OCI-LY3 (cell line): Measurements from ENCODE around the gene PAF1.

Experiments
- H2AFZ ChIP-seq: fragments of 200-600, 300-600 bp; shearing (Covaris generic); 2 replicates; pipeline ENCODE4 v1.6.0; 2014; ENCODE audit warnings: antibody characterized with exemption, low read depth, low read length
- H3K27ac ChIP-seq: fragments of 200-600, 300-600 bp; sonication (generic); 2 replicates; pipeline ENCODE4 v1.5.1; 2014; ENCODE audit warnings: mild to moderate bottlenecking, low read length, moderate library complexity, mixed read lengths
- H3K27me3 ChIP-seq: fragments of 200-600, 300-600 bp; sonication (generic); 2 replicates; pipeline ENCODE4 v1.6.1; 2014; ENCODE audit warnings: low read depth, low read length, mixed read lengths
- H3K36me3 ChIP-seq: fragments of 200-600, 300-600 bp; sonication (generic); replicated peaks from 2 replicates; pipeline ENCODE3; 2014; ENCODE audit warnings: low read depth, low read length, mixed read lengths
- H3K4me1 ChIP-seq: fragments of 300-600, 200-600 bp; sonication (generic); 2 replicates; pipeline ENCODE4 v1.6.1; 2014; ENCODE audit warnings: low read length, mixed read lengths
- H3K4me2 ChIP-seq: fragments of 200-600, 300-600 bp; sonication (generic); 2 replicates; pipeline ENCODE4 v1.6.1; 2014; ENCODE audit warnings: low read length, mixed read lengths
- H3K4me3 ChIP-seq: fragments of 300-600, 200-600 bp; sonication (generic); 2 replicates; pipeline ENCODE4 v1.5.1; 2014; ENCODE audit warnings: antibody characterized with exemption, mild to moderate bottlenecking, low read length, moderate library complexity
- H3K79me2 ChIP-seq: fragments of 300-600, 200-600 bp; shearing (Covaris generic); 2 replicates; pipeline ENCODE4 v1.6.1; 2014; ENCODE audit warnings: mild to moderate bottlenecking, low read length, mixed read lengths
- H3K9ac ChIP-seq: fragments of 300-600, 200-600 bp; shearing (Covaris generic); 2 replicates; pipeline ENCODE4 v1.6.0; 2014; ENCODE audit warnings: mild to moderate bottlenecking, low read length, moderate library complexity
- H3K9me3 ChIP-seq: fragments of 200-600, 300-600 bp; shearing (Covaris generic); 2 replicates; pipeline ENCODE4 v1.6.1; 2014; ENCODE audit warnings: low read length, mixed read lengths; ENCODE audit not compliant: insufficient read depth
- H4K20me1 ChIP-seq: fragments of 200-600, 300-600 bp; sonication (generic); 2 replicates; pipeline ENCODE4 v1.6.1; 2016; ENCODE audit warnings: low read length, mixed read lengths; ENCODE audit not compliant: insufficient read depth
- CTCF ChIP-seq: fragments of 200-600, 300-600 bp; sonication (generic); IDR thresholded peaks from 2 replicates; pipeline ENCODE4 v1.5.1; 2014; ENCODE audit warnings: antibody characterized with exemption, low read length, low read depth
- EZH2phosphoT487 ChIP-seq: fragments of 200-600 bp; shearing (Covaris generic); IDR thresholded peaks from 2 replicates; pipeline ENCODE4 v1.6.1; 2018; ENCODE audit warnings: antibody characterized with exemption, mixed run types, low read depth

Gene PAF1

GRCh38 chr19:39375929-39376328 lies 15.0 kb downstream of the PAF1 start:
- Histone ChIP-seq H3K9ac (no peak overlapping the region), H3K4me2 (no peak overlapping the region), H3K4me3 (no peak overlapping the region), H3K27ac (no peak overlapping the region), H2AFZ (no peak overlapping the region), H3K79me2 (no peaks in the 10 kb centered on the region), H4K20me1 (0 out of 2 replicates have a peak, but pooled peaks cover 4% of the 10 kb centered on the region), H3K36me3 (peaks cover 76% of the 10 kb centered on the region), H3K9me3 (no peaks in the 10 kb centered on the region), H3K27me3 (no peaks in the 10 kb centered on the region), H3K4me1 (peaks cover 7% of the 10 kb centered on the region; the same call in 1 of the 2 replicates)
- TF ChIP-seq EZH2phosphoT487 (no peak), CTCF (no peak)

GRCh38 chr19:39372941-39373340 lies 18.0 kb downstream of the PAF1 start:
- peaks cover 71% of the 10 kb centered on the region for H3K36me3 ChIP-seq
- no peaks in the 10 kb centered on the region for H3K27me3 ChIP-seq
- peaks cover 2% of the 10 kb centered on the region; the same call in 1 of the 2 replicates for H3K4me1 ChIP-seq
- H3K9ac ChIP-seq: no peak overlapping the region
- H3K4me2 ChIP-seq: no peak overlapping the region
- TF ChIP-seq EZH2phosphoT487: no peak
- TF ChIP-seq CTCF: no peak
- H3K4me3 ChIP-seq: no peak overlapping the region
- no peak overlapping the region for H3K27ac ChIP-seq
- peaks cover 8% of the 10 kb centered on the region; the same call in 1 of the 2 replicates for H4K20me1 ChIP-seq
- H3K9me3 ChIP-seq: no peaks in the 10 kb centered on the region
- H3K79me2 ChIP-seq: no peaks in the 10 kb centered on the region
- H2AFZ ChIP-seq: no peak overlapping the region

GRCh38 chr19:39372047-39372802 lies 18.7 kb downstream of the PAF1 start:
- TF ChIP-seq EZH2phosphoT487: no peak
- no peak for TF ChIP-seq CTCF
- Histone ChIP-seq H3K9me3 (no peaks in the 10 kb centered on the region), H3K9ac (no peak overlapping the region), H4K20me1 (peaks cover 8% of the 10 kb centered on the region; the same call in 1 of the 2 replicates), H3K27ac (no peak overlapping the region), H3K4me1 (no peaks in the 10 kb centered on the region), H3K79me2 (no peaks in the 10 kb centered on the region), H3K4me2 (no peak overlapping the region), H2AFZ (no peak overlapping the region), H3K27me3 (no peaks in the 10 kb centered on the region), H3K4me3 (no peak overlapping the region), H3K36me3 (peaks cover 64% of the 10 kb centered on the region)

GRCh38 chr19:39370735-39371134 lies 20.2 kb downstream of the PAF1 start:
- Histone ChIP-seq H2AFZ (no peak overlapping the region), H3K79me2 (no peaks in the 10 kb centered on the region), H3K9me3 (no peaks in the 10 kb centered on the region), H3K4me2 (no peak overlapping the region), H3K27ac (no peak overlapping the region), H3K4me3 (no peak overlapping the region), H3K4me1 (no peaks in the 10 kb centered on the region), H4K20me1 (peaks cover 8% of the 10 kb centered on the region; the same call in 1 of the 2 replicates), H3K36me3 (peaks cover 55% of the 10 kb centered on the region), H3K9ac (no peak overlapping the region), H3K27me3 (no peaks in the 10 kb centered on the region)
- TF ChIP-seq CTCF (no peak), EZH2phosphoT487 (no peak)
